Smooth muscle cell (in vitro differentiated cells): Measurements from ENCODE around the gene CSNK2B. TPM values are rescaled to one million over a fixed set of nuclear protein-coding genes. Genes with fewer than 3 reads are reported as not detected.

Source experiments
- DNase-seq: peaks from one replicate; lab custom pipeline; 2025; ENCODE audit not compliant: unreplicated experiment; lab: John Stamatoyannopoulos, UW
- H2AFZ ChIP-seq: fragments of 200-600 bp; sonication (generic); 2 replicates; pipeline ENCODE4 v1.6.0; 2016; ENCODE audit warnings: antibody characterized with exemption, low read depth, mild to moderate bottlenecking
- H3F3A ChIP-seq: fragments of 200-600 bp; sonication (generic); 2 replicates; pipeline ENCODE4 v1.6.0; 2017; ENCODE audit warnings: antibody characterized with exemption, low read depth
- H3K27ac ChIP-seq: fragments of 200-600 bp; sonication (generic); 2 replicates; pipeline ENCODE4 v1.5.1; 2016; ENCODE audit warnings: low read depth, mild to moderate bottlenecking
- H3K27me3 ChIP-seq: fragments of 200-600 bp; sonication (generic); 2 replicates; pipeline ENCODE4 v1.6.1; 2016; ENCODE audit warnings: low read depth, mild to moderate bottlenecking
- H3K36me3 ChIP-seq: fragments of 200-600 bp; sonication (generic); 2 replicates; pipeline ENCODE4 v1.5.1; 2016; ENCODE audit warnings: low read depth
- H3K4me1 ChIP-seq: fragments of 200-600 bp; sonication (generic); 2 replicates; pipeline ENCODE4 v1.5.1; 2016; ENCODE audit warnings: low read depth
- H3K4me2 ChIP-seq: fragments of 200-600 bp; sonication (generic); 2 replicates; pipeline ENCODE4 v1.6.0; 2016; ENCODE audit warnings: mild to moderate bottlenecking
- H3K4me3 ChIP-seq: fragments of 200-600 bp; sonication (generic); 2 replicates; pipeline ENCODE4 v1.5.1; 2016; ENCODE audit warnings: mild to moderate bottlenecking
- H3K79me2 ChIP-seq: fragments of 200-600 bp; sonication (generic); 2 replicates; pipeline ENCODE4 v1.6.0; 2016; ENCODE audit warnings: low read depth, mild to moderate bottlenecking
- H3K9ac ChIP-seq: fragments of 200-600 bp; sonication (generic); 2 replicates; pipeline ENCODE4 v1.6.0; 2016; ENCODE audit warnings: low read depth
- H3K9me3 ChIP-seq: fragments of 200-600 bp; sonication (generic); replicated peaks from 2 replicates; pipeline ENCODE4 v1.5.1; 2016; ENCODE audit warnings: low read depth
- H4K20me1 ChIP-seq: fragments of 200-600 bp; sonication (generic); 2 replicates; pipeline ENCODE4 v1.6.0; 2016; ENCODE audit warnings: low read depth
- WGBS: methylation state at CpG from one replicate; pipeline ENCODE4 v1.1.7; 2016; ENCODE audit warnings: low lambda C conversion rate; 5-methylcytosine and 5-hydroxymethylcytosine counted together
- polyA plus RNA-seq: library from polyadenylated mRNA; unstranded; fragments of >200 nt; fragmentation: Nextera tagmentation; extraction: Ambion mirVana; gene quantifications from 2 replicates; pipeline ENCODE4 v1.2.1, GENCODE V29; 2016
- total RNA-seq: library from RNA; depleted of rRNA; stranded (reverse); fragments of >200 nt; gene quantifications from 2 replicates; pipeline ENCODE4 v1.2.3, GENCODE V29; 2014
- TF ChIP-seq, protein P1 (sequence below): fragments of 200-600 bp; sonication (generic); IDR thresholded peaks from 2 replicates; pipeline ENCODE4 v1.5.1; 2017; ENCODE audit warnings: borderline replicate concordance, mild to moderate bottlenecking, antibody characterized with exemption; ENCODE audit not compliant: insufficient read depth, poor library complexity, severe bottlenecking

CSNK2B gene
- total and polyA plus RNA-seq, 2 experiments from 2014 or later = 195 to 313 TPM

DNA sequence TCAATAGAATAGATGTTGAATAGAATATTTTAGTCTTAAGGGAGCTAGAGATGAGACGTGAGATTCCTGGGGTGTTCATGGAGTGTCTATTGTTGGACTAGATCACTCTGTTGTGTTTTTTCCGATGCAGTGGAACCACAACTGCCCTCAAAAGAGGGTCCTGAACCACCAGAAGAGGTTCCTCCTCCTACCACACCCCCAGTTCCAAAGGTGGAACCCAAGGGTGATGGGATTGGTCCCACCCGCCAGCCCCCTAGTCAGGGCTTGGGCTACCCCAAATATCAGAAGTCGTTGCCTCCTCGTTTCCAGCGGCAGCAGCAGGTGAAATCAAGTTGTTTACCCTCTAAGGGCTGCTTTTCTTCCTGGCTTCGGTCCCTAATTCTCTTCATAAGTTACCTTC, 36.9 kb upstream of the CSNK2B start:
- Histone ChIP-seq H3K36me3 (peaks cover 29% of the 10 kb centered on the region), H3K4me2 (no peak overlapping the region), H4K20me1 (peaks cover 88% of the 10 kb centered on the region), H2AFZ (no peak overlapping the region), H3F3A (peaks cover 45% of the 10 kb centered on the region), H3K79me2 (peaks cover 46% of the 10 kb centered on the region), H3K9ac (no peak overlapping the region), H3K9me3 (no peaks in the 10 kb centered on the region), H3K4me3 (no peak overlapping the region), H3K27ac (no peak overlapping the region), H3K27me3 (no peaks in the 10 kb centered on the region), H3K4me1 (no peaks in the 10 kb centered on the region)
- DNase-seq = no peak
- 97% methylated on average over 7 of the region's 7 CpGs for WGBS
- TF ChIP-seq, protein P1, sequence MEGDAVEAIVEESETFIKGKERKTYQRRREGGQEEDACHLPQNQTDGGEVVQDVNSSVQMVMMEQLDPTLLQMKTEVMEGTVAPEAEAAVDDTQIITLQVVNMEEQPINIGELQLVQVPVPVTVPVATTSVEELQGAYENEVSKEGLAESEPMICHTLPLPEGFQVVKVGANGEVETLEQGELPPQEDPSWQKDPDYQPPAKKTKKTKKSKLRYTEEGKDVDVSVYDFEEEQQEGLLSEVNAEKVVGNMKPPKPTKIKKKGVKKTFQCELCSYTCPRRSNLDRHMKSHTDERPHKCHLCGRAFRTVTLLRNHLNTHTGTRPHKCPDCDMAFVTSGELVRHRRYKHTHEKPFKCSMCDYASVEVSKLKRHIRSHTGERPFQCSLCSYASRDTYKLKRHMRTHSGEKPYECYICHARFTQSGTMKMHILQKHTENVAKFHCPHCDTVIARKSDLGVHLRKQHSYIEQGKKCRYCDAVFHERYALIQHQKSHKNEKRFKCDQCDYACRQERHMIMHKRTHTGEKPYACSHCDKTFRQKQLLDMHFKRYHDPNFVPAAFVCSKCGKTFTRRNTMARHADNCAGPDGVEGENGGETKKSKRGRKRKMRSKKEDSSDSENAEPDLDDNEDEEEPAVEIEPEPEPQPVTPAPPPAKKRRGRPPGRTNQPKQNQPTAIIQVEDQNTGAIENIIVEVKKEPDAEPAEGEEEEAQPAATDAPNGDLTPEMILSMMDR = no peak

DNA sequence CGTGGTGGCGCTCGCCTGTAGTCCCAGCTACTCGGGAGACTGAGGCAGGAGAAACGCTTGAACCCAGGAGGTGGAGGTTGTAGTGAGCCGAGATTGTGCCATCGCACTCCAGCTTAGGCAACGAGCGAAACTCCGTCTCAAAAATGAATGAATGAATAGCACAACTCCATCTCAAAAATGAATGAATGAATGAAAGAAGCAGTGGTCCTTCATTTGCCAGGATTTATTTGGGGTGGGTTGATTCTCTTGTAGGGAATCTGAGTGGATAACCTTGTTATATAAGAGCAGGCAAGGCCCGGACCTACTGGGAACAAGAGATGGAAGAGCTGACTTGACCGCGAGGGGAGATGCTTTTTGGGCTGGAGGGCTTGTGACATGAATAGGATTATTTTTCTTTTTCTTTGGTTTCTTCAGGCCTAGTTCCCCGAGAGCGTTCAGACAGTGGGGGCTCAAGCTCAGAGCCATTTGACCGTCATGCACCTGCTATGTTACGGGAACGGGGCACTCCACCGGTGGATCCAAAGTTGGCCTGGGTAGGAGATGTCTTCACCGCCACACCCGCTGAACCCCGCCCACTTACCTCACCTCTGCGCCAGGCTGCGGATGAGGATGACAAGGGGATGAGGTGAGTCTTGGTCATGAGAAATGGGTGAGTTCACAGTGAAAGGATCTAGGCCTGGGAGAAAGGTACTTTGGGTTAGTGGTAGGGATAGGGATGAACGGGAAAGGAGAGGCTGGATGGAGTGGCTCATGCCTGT, 35.5 kb upstream of the CSNK2B start:
- H3K27ac ChIP-seq = no peak overlapping the region
- DNase-seq = no peak
- H3K4me1 ChIP-seq = no peaks in the 10 kb centered on the region
- H3K9ac ChIP-seq = no peak overlapping the region
- peaks cover 33% of the 10 kb centered on the region for H3K79me2 ChIP-seq
- H3F3A ChIP-seq = peaks cover 53% of the 10 kb centered on the region
- no peak overlapping the region for H3K4me3 ChIP-seq
- H2AFZ ChIP-seq = no peak overlapping the region
- peaks cover 28% of the 10 kb centered on the region for H3K36me3 ChIP-seq
- H3K4me2 ChIP-seq = no peak overlapping the region
- H3K27me3 ChIP-seq = no peaks in the 10 kb centered on the region
- peaks cover 87% of the 10 kb centered on the region for H4K20me1 ChIP-seq
- 99% methylated on average over 25 of the region's 25 CpGs for WGBS
- no peaks in the 10 kb centered on the region for H3K9me3 ChIP-seq
- TF ChIP-seq, protein P1 = no peak

DNA sequence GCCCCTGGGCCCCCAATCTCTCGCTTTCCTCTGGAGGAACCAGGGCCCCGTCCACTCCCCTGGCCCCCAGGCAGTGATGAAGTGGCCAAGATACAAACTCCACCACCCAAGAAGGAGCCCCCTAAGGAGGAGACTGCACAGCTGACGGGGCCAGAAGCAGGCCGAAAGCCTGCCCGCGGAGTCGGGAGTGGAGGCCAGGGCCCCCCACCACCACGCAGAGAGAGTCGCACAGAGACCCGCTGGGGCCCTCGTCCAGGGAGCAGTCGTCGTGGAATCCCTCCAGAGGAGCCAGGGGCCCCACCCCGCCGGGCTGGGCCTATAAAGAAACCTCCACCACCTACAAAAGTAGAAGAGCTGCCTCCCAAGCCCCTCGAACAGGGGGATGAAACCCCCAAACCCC, 34.7 kb upstream of the CSNK2B start:
- peaks cover 62% of the 10 kb centered on the region for H3F3A ChIP-seq
- no peak overlapping the region for H3K27ac ChIP-seq
- H3K4me3 ChIP-seq = no peak overlapping the region
- no peaks in the 10 kb centered on the region for H3K27me3 ChIP-seq
- TF ChIP-seq, protein P1 = no peak
- 95% methylated on average over 16 of the region's 16 CpGs for WGBS
- H3K4me2 ChIP-seq = no peak overlapping the region
- no peak overlapping the region for H3K9ac ChIP-seq
- peaks cover 31% of the 10 kb centered on the region for H3K36me3 ChIP-seq
- H3K4me1 ChIP-seq = no peaks in the 10 kb centered on the region
- H3K9me3 ChIP-seq = no peaks in the 10 kb centered on the region
- H4K20me1 ChIP-seq = peaks cover 78% of the 10 kb centered on the region
- H2AFZ ChIP-seq = no peak overlapping the region
- no peak for DNase-seq
- peaks cover 26% of the 10 kb centered on the region for H3K79me2 ChIP-seq
